OCI-LY7 (cell line): ENCODE measurements around the gene SLC1A7.

Source experiments
- EZH2phosphoT487 ChIP-seq: fragments of 200-600 bp; sonication (generic); IDR thresholded peaks from 2 replicates; pipeline ENCODE4 v1.6.1; 2018; ENCODE audit warnings: low read depth, borderline replicate concordance, mild to moderate bottlenecking, mixed run types, antibody characterized with exemption, low read length, moderate library complexity, mixed read lengths
- TF ChIP-seq, protein P1 (sequence below): fragments of 200-600 bp; sonication (generic); conservative IDR thresholded peaks from 2 replicates; pipeline ENCODE4 v1.5.1; 2014; ENCODE audit warnings: mild to moderate bottlenecking, antibody characterized with exemption, low read length, moderate library complexity, mixed read lengths

DNA sequence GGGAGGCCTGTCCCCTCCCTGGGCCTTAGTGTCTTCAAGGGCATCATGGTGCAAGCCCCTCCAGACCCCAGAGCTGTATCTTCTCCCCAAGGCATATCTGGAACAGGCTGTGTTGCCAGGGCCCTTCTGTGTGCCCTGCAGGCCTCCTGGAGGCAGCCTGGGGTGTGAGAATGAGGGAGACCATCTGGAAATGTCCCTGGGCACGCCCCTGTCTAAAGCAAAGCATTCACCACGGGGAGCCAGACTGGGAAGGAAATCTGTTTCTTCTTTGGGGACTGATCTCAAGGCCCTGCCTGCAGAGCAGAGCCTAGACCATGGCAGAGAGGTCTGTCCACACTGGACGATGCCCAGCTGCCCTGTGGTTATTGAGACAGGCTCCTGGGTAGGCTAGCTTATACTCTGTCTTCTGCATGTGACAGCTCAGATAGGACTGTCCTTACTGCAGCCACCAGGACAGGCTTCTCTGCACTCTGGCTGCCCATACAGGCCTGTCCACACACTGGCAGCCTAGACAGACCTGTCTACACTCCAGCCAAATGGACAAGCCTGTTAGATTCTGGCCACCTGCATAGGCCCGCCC lies 55.9 kb downstream of the SLC1A7 start:
- TF ChIP-seq, protein P1, sequence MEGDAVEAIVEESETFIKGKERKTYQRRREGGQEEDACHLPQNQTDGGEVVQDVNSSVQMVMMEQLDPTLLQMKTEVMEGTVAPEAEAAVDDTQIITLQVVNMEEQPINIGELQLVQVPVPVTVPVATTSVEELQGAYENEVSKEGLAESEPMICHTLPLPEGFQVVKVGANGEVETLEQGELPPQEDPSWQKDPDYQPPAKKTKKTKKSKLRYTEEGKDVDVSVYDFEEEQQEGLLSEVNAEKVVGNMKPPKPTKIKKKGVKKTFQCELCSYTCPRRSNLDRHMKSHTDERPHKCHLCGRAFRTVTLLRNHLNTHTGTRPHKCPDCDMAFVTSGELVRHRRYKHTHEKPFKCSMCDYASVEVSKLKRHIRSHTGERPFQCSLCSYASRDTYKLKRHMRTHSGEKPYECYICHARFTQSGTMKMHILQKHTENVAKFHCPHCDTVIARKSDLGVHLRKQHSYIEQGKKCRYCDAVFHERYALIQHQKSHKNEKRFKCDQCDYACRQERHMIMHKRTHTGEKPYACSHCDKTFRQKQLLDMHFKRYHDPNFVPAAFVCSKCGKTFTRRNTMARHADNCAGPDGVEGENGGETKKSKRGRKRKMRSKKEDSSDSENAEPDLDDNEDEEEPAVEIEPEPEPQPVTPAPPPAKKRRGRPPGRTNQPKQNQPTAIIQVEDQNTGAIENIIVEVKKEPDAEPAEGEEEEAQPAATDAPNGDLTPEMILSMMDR = no peak
- TF ChIP-seq EZH2phosphoT487 = no peak
